GM12873 (cell line): ENCODE measurements around the gene LRGUK.

Experiments
- CTCF ChIP-seq: IDR thresholded peaks from 2 replicates; pipeline ENCODE4 v1.5.1; 2012; ENCODE audit warnings: low read depth, mild to moderate bottlenecking, moderate library complexity, low read length, control low read depth; ENCODE audit not compliant: insufficient read depth; ENCODE audit errors: missing control alignments

Gene LRGUK

GRCh38 chr7:134211817-134212216 lies 84.7 kb downstream of the LRGUK start:
- TF ChIP-seq CTCF, result no peak

- TF ChIP-seq CTCF, result no peak
Measured at GRCh38 chr7:134212576-134213546, 85.7 kb downstream of the LRGUK start.

GRCh38 chr7:134220236-134220635 lies 93.1 kb downstream of the LRGUK start:
- no peak for TF ChIP-seq CTCF

- TF ChIP-seq CTCF, result no peak
Measured at GRCh38 chr7:134234216-134234615, 107.1 kb downstream of the LRGUK start.

- TF ChIP-seq CTCF, result no peak
Measured at GRCh38 chr7:134245253-134245652, 118.1 kb downstream of the LRGUK start.

GRCh38 chr7:134246347-134246746 lies 119.2 kb downstream of the LRGUK start:
- no peak for TF ChIP-seq CTCF

- TF ChIP-seq CTCF, result no peak
Measured at GRCh38 chr7:134246761-134247160, 119.6 kb downstream of the LRGUK start.
